ENCODE data around the gene ACSM3. TPM values are rescaled to one million over a fixed set of nuclear protein-coding genes. Genes with fewer than 3 reads are reported as not detected.
"Not testable (repeated sequence)": the region's sequence is repeated elsewhere in the genome, so short reads cannot be mapped to it uniquely, and the experiment has no call there.

ACSM3 gene
- total RNA-seq, 1 donor from 2014 or later, result not detected

- no peaks in the 10 kb centered on the region for H3K27me3 ChIP-seq
- DNase-seq (ENCODE audit: low spot score in 2 of 2), result no peak
- no peaks in the 10 kb centered on the region for H3K9me3 ChIP-seq
These were observed 14.3 kb upstream of the ACSM3 start for GRCh38 chr16:20749474-20749873.

GRCh38 chr16:20750558-20750957 lies 13.3 kb upstream of the ACSM3 start:
- no peak for DNase-seq (ENCODE audit: low spot score in 2 of 2)
- no peak for TF ChIP-seq CTCF (IDR thresholded peaks at IDR 0.05)
- Histone ChIP-seq H3K36me3 (no peaks in the 10 kb centered on the region), H3K4me1 (no peaks in the 10 kb centered on the region), H3K4me3 (no peak overlapping the region), H3K27me3 (no peaks in the 10 kb centered on the region), H3K9me3 (no peaks in the 10 kb centered on the region), H3K27ac (no peak overlapping the region)
- intact Hi-C loops (cut with DNase I), result no loop called here

More at GRCh38 chr16:20749474-20749873, 14.3 kb upstream of the ACSM3 start:
- intact Hi-C loops (cut with DNase I), result no loop called here
- no peaks in the 10 kb centered on the region for H3K36me3 ChIP-seq
- H3K27ac ChIP-seq, result no peak overlapping the region
- no peaks in the 10 kb centered on the region for H3K4me1 ChIP-seq
- TF ChIP-seq CTCF (IDR thresholded peaks at IDR 0.05), result no peak
- no peak overlapping the region for H3K4me3 ChIP-seq

GRCh38 chr16:20753727-20754126 lies 10.1 kb upstream of the ACSM3 start:
- no peaks in the 10 kb centered on the region for H3K27me3 ChIP-seq
- no peak overlapping the region for H3K4me3 ChIP-seq
- DNase-seq (ENCODE audit: low spot score in 2 of 2), result no peak
- no peaks in the 10 kb centered on the region for H3K36me3 ChIP-seq
- no peaks in the 10 kb centered on the region for H3K9me3 ChIP-seq
- intact Hi-C loops (cut with DNase I), result no loop called here
- TF ChIP-seq CTCF (IDR thresholded peaks at IDR 0.05), result no peak
- no peaks in the 10 kb centered on the region for H3K4me1 ChIP-seq
- H3K27ac ChIP-seq, result no peak overlapping the region

- no peak overlapping the region for H3K4me3 ChIP-seq
- intact Hi-C loops (cut with DNase I), result no loop called here
These were observed 8.6 kb upstream of the ACSM3 start for GRCh38 chr16:20755238-20755637.

GRCh38 chr16:20755799-20756198 lies 8.0 kb upstream of the ACSM3 start:
- H3K27ac ChIP-seq; H3K9me3 ChIP-seq; H3K4me1 ChIP-seq; H3K36me3 ChIP-seq; intact Hi-C loops (cut with DNase I); H3K4me3 ChIP-seq; H3K27me3 ChIP-seq; DNase-seq (ENCODE audit: low spot score in 2 of 2): not testable (repeated sequence)

More at GRCh38 chr16:20755238-20755637, 8.6 kb upstream of the ACSM3 start:
- H3K4me1 ChIP-seq, result no peaks in the 10 kb centered on the region
- no peaks in the 10 kb centered on the region for H3K27me3 ChIP-seq
- H3K9me3 ChIP-seq, result no peaks in the 10 kb centered on the region
- DNase-seq (ENCODE audit: low spot score in 2 of 2), result no peak
- no peaks in the 10 kb centered on the region for H3K36me3 ChIP-seq
- TF ChIP-seq CTCF (IDR thresholded peaks at IDR 0.05), result no peak
- no peak overlapping the region for H3K27ac ChIP-seq

GRCh38 chr16:20760346-20760745 lies 3.5 kb upstream of the ACSM3 start:
- no peak for DNase-seq (ENCODE audit: low spot score in 2 of 2)
- intact Hi-C loops (cut with DNase I), result no loop called here

More at GRCh38 chr16:20760346-20760745, 3.5 kb upstream of the ACSM3 start:
- no peak overlapping the region for H3K27ac ChIP-seq
- no peaks in the 10 kb centered on the region for H3K9me3 ChIP-seq
- no peak for TF ChIP-seq CTCF (IDR thresholded peaks at IDR 0.05)
- H3K36me3 ChIP-seq, result no peaks in the 10 kb centered on the region
- no peaks in the 10 kb centered on the region for H3K4me1 ChIP-seq
- H3K4me3 ChIP-seq, result no peak overlapping the region
- H3K27me3 ChIP-seq, result no peaks in the 10 kb centered on the region
